ENCODE data around the gene NOX3.
"Not testable (repeated sequence)": the region's sequence is repeated elsewhere in the genome, so short reads cannot be mapped to it uniquely, and the experiment has no call there.

The NOX3 gene

GRCh38 chr6:155468543-155468942 lies 12.9 kb upstream of the NOX3 start:
- not testable (repeated sequence) for DNase-seq

- no peak for DNase-seq
Measured at GRCh38 chr6:155466539-155466938, 10.9 kb upstream of the NOX3 start.

- peak in 1 of 2 experiments; percentile 4 for DNase-seq
Measured at GRCh38 chr6:155461556-155461955, 5.9 kb upstream of the NOX3 start.

- DNase-seq: no peak
Measured at GRCh38 chr6:155454471-155454870, 1.2 kb downstream of the NOX3 start.

GRCh38 chr6:155454008-155454407 lies 1.6 kb downstream of the NOX3 start:
- DNase-seq: no peak

GRCh38 chr6:155452576-155452975 lies 3.1 kb downstream of the NOX3 start:
- DNase-seq: no peak

- DNase-seq: not testable (repeated sequence)
Measured at GRCh38 chr6:155451530-155451929, 4.1 kb downstream of the NOX3 start.

GRCh38 chr6:155450240-155450581 lies 5.4 kb downstream of the NOX3 start:
- no peak for DNase-seq

GRCh38 chr6:155449450-155450239 lies 6.0 kb downstream of the NOX3 start:
- no peak for DNase-seq

GRCh38 chr6:155448668-155449449 lies 6.8 kb downstream of the NOX3 start:
- peak in 1 of 2 experiments; percentile 36 for DNase-seq

- DNase-seq: no peak
Measured at GRCh38 chr6:155447949-155448348, 7.7 kb downstream of the NOX3 start.

GRCh38 chr6:155444952-155445903 lies 10.4 kb downstream of the NOX3 start:
- DNase-seq: no peak

- DNase-seq: no peak
Measured at GRCh38 chr6:155444120-155444917, 11.3 kb downstream of the NOX3 start.

GRCh38 chr6:155443168-155443567 lies 12.5 kb downstream of the NOX3 start:
- DNase-seq: no peak

- DNase-seq: peak; percentile 20 to 62
Measured at GRCh38 chr6:155442562-155442961, 13.1 kb downstream of the NOX3 start.

- no peak for DNase-seq
Measured at GRCh38 chr6:155441112-155441465, 14.6 kb downstream of the NOX3 start.

GRCh38 chr6:155440398-155441111 lies 15.1 kb downstream of the NOX3 start:
- DNase-seq: no peak

GRCh38 chr6:155439376-155439775 lies 16.3 kb downstream of the NOX3 start:
- DNase-seq: no peak

- peak in 1 of 2 experiments; percentile 64 for DNase-seq
Measured at GRCh38 chr6:155436981-155437749, 18.5 kb downstream of the NOX3 start.

- no peak for DNase-seq
Measured at GRCh38 chr6:155434829-155435423, 20.7 kb downstream of the NOX3 start.
